IPS-20b (cell line): ENCODE data around the gene NDST1.

Experiments
- H3K27ac ChIP-seq: one replicate; pipeline ENCODE4 v1.5.1; 2013; ENCODE audit warnings: low read length
- H3K27me3 ChIP-seq: 2 replicates; pipeline ENCODE4 v1.6.1; 2013; ENCODE audit warnings: mild to moderate bottlenecking, low read length, inconsistent platforms; ENCODE audit not compliant: insufficient read depth
- H3K36me3 ChIP-seq: 2 replicates; pipeline ENCODE4 v1.6.1; 2013; ENCODE audit warnings: low read depth, mild to moderate bottlenecking, inconsistent platforms, low read length, moderate library complexity; ENCODE audit not compliant: insufficient read depth
- H3K4me1 ChIP-seq: 2 replicates; pipeline ENCODE4 v1.6.1; 2013; ENCODE audit warnings: mild to moderate bottlenecking, control low read depth, inconsistent platforms, low read length, moderate library complexity; ENCODE audit not compliant: insufficient read depth
- H3K4me3 ChIP-seq: 2 replicates; pipeline ENCODE4 v1.5.1; 2013; ENCODE audit warnings: mild to moderate bottlenecking, low read length, inconsistent platforms
- H3K9ac ChIP-seq: 2 replicates; pipeline ENCODE4 v1.6.1; 2013; ENCODE audit warnings: low read depth, mild to moderate bottlenecking, inconsistent platforms, low read length, moderate library complexity
- H3K9me3 ChIP-seq: 2 replicates; pipeline ENCODE4 v1.6.1; 2013; ENCODE audit warnings: mild to moderate bottlenecking, low read depth, low read length, inconsistent platforms; ENCODE audit not compliant: insufficient read depth

NDST1 gene

DNA sequence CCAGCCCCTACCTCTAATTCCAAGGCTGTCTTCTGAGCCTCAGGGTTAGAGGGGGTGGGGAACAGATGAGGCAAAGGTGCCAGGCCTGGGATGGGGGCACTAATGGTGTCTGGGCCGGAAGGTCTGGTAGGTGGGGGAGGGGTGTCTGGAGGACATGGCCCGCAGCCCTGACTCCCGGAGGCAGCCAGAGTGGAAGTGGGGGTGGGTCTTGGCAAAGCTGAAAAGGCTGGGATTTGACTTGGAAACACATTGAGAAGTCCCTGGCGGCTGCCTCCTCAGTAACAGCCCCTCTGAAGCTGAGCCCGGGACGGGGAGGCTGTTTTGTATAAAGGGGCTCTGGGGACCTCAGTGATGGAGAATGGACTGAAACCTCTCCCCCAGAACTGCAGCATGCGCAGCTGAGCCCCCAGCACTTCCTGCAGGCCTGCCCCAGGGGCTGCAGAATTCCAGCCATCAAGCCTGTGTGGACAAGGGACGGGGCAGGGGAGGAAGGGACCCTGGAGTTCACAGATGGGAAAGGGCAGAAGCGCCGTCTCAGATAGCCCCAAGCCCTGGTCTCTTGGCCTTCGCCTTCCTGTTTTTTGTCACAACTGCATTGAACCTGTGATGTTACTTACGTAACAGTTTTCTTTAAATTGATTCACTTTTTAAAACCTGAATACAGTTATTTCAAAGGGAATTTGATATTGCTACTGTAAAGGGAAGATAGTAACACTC is 83.2 kb downstream of the NDST1 start:
- peak overlapping the region; percentile 43; the same call in 1 of the 2 replicates for H3K9ac ChIP-seq
- no peak overlapping the region for H3K4me3 ChIP-seq
- no peaks in the 10 kb centered on the region for H3K27me3 ChIP-seq
- H3K36me3 ChIP-seq: no peaks in the 10 kb centered on the region
- H3K9me3 ChIP-seq: no peaks in the 10 kb centered on the region
- H3K27ac ChIP-seq: no peak overlapping the region
- peaks cover 13% of the 10 kb centered on the region; the same call in 1 of the 2 replicates for H3K4me1 ChIP-seq

DNA sequence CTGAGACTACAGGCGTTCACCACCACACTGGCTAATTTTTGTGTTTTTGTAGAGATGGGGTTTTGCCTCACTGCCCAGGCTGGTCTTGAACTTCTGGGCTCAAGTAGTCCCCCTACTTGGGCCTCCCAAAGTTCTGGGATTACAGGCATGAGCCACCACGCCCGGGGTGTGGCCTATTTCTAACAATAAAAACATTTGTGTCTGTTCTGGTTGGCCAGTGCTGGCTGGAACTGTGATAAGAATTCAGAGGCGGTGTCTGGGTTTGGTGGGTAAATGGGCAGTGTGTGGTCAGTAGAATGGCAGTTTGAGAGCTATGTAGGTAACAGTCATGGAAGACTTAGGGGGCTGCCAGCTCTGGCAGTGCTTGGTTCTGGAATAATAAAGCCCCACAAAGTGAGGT is 85.7 kb downstream of the NDST1 start:
- H3K9me3 ChIP-seq: no peaks in the 10 kb centered on the region

DNA sequence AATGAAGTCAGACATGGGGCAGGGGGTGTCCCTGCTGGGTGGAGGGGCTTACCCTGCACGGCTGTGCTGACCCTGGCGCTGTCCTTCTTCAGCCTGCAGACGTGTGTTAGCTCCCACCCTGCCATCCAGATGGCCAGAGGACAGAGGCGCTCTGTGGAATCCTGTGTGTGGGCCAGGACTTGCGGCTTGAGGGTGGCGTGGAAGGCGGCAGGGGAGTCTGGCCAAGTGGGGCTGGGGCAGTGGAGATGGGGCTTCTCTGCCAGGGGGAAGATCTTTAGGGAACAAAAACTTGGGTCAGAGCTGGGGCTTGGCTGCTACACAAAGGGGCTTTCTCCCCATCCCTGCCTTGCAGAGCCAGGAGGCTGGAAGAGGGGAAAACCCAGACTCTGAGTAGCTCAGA is 86.1 kb downstream of the NDST1 start:
- Histone ChIP-seq H3K36me3 (no peaks in the 10 kb centered on the region), H3K27me3 (no peaks in the 10 kb centered on the region), H3K9me3 (no peaks in the 10 kb centered on the region), H3K4me1 (peaks cover 13% of the 10 kb centered on the region; the same call in 1 of the 2 replicates), H3K4me3 (no peak overlapping the region), H3K9ac (no peak overlapping the region), H3K27ac (no peak overlapping the region)

More for the DNA sequence above, 85.7 kb downstream of the NDST1 start:
- no peak overlapping the region for H3K4me3 ChIP-seq
- no peak overlapping the region for H3K27ac ChIP-seq
- H3K9ac ChIP-seq: no peak overlapping the region
- H3K36me3 ChIP-seq: no peaks in the 10 kb centered on the region
- H3K27me3 ChIP-seq: no peaks in the 10 kb centered on the region
- peaks cover 13% of the 10 kb centered on the region; the same call in 1 of the 2 replicates for H3K4me1 ChIP-seq

DNA sequence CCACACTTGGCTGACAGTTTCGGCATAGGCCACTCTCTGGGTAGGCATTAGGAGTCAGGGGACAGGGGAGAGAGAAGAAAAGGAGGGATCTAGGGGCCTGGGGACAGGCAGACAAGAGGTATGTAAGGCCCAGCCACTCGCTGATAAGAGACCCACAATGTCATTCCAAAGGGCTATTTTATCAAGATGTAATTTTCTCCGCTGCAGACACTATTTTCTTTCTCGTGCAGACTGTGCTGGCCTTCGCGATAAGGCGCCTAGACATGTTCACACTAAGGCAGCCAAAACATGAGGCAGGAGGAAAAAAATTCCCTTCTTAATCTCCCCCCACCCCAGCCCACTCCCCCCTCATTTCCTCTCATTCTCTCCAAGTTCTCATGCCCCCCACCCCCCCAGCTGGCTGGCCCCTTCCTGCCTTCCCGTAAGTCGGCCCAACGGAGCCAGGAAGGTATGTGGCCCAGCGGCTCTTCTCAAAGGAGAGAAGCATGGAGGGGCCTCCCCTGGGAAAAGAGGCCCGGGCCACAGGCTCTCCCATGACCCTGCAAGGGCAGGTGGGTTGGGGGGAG is 87.6 kb downstream of the NDST1 start:
- Histone ChIP-seq H3K36me3 (no peaks in the 10 kb centered on the region), H3K9ac (no peak overlapping the region), H3K27me3 (no peaks in the 10 kb centered on the region), H3K4me3 (no peak overlapping the region), H3K9me3 (no peaks in the 10 kb centered on the region), H3K4me1 (peaks cover 10% of the 10 kb centered on the region; the same call in 1 of the 2 replicates), H3K27ac (no peak overlapping the region)

DNA sequence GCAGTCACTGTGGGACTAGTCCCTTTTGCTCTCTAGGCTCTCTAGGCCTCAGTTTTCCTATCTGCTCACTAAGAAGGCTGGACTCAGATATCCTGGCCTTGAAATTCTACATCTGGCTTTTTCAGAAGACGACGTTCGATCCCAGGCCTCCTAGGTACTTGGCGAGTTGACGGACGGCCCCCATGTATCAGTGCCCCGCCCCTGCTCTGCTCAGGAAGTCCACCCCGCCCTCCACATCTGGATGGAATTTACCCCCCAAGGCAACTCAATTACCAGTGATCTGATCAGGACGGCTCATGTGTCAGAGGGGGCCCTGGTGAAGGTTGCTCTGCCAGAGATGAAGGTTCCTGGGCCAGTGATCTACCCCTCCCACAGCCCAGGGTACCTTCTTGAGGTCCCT is 88.4 kb downstream of the NDST1 start:
- H3K9me3 ChIP-seq: no peaks in the 10 kb centered on the region
- no peak overlapping the region for H3K27ac ChIP-seq
- no peak overlapping the region for H3K4me3 ChIP-seq
- no peaks in the 10 kb centered on the region for H3K36me3 ChIP-seq
- peaks cover 3% of the 10 kb centered on the region; the same call in 1 of the 2 replicates for H3K4me1 ChIP-seq
- H3K9ac ChIP-seq: no peak overlapping the region
- no peaks in the 10 kb centered on the region for H3K27me3 ChIP-seq

DNA sequence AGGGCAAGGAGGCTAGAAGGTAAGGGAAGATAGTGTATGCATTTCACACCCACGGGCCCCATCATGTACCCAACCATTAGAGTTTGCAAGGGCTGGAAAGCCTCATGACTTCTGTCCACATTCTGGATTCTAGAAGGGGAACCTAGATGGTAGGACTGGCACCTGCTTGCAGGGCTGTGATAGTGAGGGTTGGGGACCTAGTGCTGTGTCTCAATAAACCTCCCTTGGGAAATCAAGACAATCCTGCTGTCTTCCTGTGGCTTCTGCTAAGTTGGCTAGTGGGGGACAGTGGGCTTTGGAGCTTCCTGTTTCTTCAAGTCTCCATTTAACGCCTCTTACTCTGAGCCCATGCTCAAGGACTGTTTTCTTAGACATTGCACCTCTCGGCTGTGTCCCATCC is 88.9 kb downstream of the NDST1 start:
- H3K4me3 ChIP-seq: no peak overlapping the region
- H3K9ac ChIP-seq: no peak overlapping the region
- H3K36me3 ChIP-seq: no peaks in the 10 kb centered on the region
- no peaks in the 10 kb centered on the region for H3K27me3 ChIP-seq
- no peaks in the 10 kb centered on the region for H3K4me1 ChIP-seq
- no peak overlapping the region for H3K27ac ChIP-seq
- H3K9me3 ChIP-seq: no peaks in the 10 kb centered on the region

DNA sequence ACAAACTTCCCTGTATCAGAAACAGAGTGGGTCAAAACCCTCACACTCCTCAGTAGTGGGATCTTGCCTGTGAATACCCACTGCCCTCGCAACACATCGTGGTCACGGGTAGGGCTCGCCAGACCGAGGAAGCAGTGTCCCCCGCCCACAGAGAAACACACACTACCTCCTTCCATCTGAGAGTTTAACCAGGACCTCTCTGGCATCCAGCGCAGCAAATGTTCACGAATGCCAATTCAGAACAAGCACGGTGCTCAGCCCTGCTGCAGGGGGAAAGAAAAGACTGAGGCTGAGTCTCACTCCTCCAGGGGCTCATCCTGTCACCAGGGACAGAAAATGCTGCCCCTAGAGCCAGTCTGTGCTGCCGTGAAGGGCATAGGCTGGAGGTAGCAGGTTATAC is 90.1 kb downstream of the NDST1 start:
- Histone ChIP-seq H3K36me3 (no peaks in the 10 kb centered on the region), H3K4me3 (no peak overlapping the region), H3K9ac (no peak overlapping the region), H3K9me3 (no peaks in the 10 kb centered on the region), H3K27me3 (no peaks in the 10 kb centered on the region), H3K4me1 (no peaks in the 10 kb centered on the region), H3K27ac (no peak overlapping the region)

DNA sequence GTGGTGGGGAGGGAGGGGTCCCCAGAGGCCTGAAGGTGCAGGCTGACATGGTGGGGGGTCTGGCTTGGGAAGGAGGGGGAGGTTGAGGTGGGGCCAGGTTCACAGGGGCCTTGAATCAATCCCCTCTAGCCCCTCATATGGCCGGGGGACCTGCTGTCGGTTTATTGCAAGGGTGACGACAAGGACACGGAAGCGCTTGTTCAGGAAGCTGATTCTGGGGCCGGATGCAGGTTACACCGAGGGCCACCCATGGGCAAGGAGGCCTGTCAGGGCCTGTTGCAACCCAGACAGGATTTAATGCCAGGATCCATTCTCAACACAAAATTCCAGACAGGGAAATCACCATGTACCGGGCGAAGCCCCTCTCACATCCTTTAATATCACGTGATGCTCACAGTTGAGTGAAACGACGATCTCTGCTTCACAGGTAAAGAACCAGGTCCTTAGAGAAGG is 90.9 kb downstream of the NDST1 start:
- no peaks in the 10 kb centered on the region for H3K36me3 ChIP-seq

DNA sequence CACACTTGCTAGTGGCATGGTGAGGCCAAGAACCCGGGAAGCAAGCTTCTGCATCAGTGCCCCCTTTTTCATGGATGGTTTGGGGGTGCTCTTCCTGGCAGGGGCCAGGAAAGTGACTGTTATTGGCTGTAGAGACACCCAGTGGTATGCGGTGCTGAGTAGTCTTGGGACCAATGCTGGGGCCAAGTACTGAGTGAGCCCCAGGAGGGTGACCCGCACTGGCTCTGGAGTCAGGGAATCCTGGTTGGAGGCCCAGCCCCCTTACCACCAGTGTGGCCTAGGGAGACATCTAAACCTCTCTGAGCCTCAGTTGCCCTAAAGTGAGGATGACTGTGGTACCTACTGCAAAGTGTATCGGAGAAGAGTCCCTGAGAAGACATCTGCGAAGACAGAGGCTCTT is 91.3 kb downstream of the NDST1 start:
- H3K4me1 ChIP-seq: no peaks in the 10 kb centered on the region
- no peak overlapping the region for H3K9ac ChIP-seq
- H3K36me3 ChIP-seq: no peaks in the 10 kb centered on the region
- H3K4me3 ChIP-seq: no peak overlapping the region
- no peak overlapping the region for H3K27ac ChIP-seq
- no peaks in the 10 kb centered on the region for H3K27me3 ChIP-seq
- H3K9me3 ChIP-seq: no peaks in the 10 kb centered on the region

More for the DNA sequence above, 90.9 kb downstream of the NDST1 start:
- no peaks in the 10 kb centered on the region for H3K4me1 ChIP-seq
- H3K9me3 ChIP-seq: no peaks in the 10 kb centered on the region
- no peaks in the 10 kb centered on the region for H3K27me3 ChIP-seq
- H3K27ac ChIP-seq: no peak overlapping the region
- H3K9ac ChIP-seq: no peak overlapping the region
- H3K4me3 ChIP-seq: no peak overlapping the region

DNA sequence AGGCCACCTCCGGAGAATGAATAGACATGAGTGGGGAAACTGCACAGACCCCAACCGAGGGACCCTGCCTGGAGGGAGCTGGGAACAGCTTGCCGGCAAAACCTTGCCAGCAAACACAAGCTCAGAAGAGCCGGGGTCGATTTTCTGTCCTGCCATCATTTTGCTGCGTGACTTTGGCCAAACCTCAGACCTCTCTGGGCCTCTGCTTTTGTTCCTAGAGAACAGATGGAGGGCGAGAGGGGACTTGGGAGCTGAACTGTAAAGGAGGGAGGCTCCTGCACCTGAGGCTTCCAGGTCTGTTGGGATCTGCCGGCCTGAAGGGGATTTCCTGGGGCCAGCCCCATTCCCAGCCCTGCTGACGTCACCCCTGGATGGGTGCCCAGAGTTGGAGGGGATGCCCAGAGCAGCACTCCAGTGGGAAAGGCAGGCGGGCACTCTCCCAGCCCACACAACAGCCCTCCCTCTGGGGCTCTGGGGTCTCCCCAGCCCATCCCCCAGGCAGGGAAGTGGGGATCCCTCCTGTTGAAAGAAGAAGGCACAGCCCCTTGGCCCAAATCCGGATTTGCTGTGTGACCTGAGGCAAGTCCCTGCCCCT is 92.1 kb downstream of the NDST1 start:
- Histone ChIP-seq H3K4me1 (no peaks in the 10 kb centered on the region), H3K27me3 (no peaks in the 10 kb centered on the region), H3K9ac (no peak overlapping the region), H3K27ac (no peak overlapping the region), H3K9me3 (no peaks in the 10 kb centered on the region), H3K4me3 (no peak overlapping the region), H3K36me3 (no peaks in the 10 kb centered on the region)

DNA sequence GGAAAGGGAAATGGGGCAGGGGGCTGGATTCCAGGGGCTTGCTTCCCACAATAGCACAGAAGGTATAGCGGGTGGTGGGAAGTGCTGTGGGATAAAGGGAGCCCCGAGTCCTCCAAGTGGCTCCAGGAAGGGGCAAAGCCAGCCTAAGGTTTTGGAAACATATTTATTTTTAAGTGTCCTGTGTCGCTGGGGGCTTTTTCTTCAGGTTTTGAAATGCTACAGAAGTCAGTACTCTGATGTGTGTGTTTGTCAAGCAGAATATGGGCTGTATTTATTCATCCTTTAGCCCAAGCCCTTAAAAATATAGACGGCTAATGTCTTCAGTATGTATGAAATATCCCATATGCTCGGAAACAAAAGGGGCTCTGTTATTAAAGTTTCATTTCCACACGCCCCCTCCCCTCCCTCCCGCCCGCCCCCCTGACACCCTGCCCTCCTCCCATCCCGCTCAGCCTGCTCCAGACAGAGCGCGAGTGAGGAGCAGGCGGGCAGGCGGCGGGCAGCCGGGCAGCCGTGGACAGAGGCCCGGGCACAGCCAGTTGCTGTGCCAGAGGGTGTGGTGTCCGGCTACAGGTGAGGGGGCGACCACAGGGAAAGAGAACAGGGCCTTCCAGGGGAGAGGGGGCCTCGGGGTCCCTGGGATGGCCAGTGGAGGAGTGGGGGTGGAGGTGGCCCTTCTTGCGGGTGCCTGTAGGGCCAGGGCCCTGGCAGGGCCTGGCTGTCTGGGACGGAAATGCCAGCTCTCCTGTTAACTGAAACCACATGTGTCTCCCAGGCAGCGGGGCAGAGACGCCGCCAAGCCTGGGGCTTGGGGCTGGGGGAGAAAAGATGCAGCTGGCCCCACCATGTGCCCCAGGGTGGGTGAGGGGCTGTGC is 92.9 kb downstream of the NDST1 start:
- H3K4me3 ChIP-seq: no peak overlapping the region
- no peaks in the 10 kb centered on the region for H3K9me3 ChIP-seq
- H3K27me3 ChIP-seq: no peaks in the 10 kb centered on the region
- no peaks in the 10 kb centered on the region for H3K36me3 ChIP-seq
- no peak overlapping the region for H3K27ac ChIP-seq
- H3K9ac ChIP-seq: no peak overlapping the region
- H3K4me1 ChIP-seq: peaks cover 2% of the 10 kb centered on the region; the same call in 1 of the 2 replicates
